ENCODE results near the gene DECR2. TPM values are rescaled to one million over a fixed set of nuclear protein-coding genes. Genes with fewer than 3 reads are reported as not detected.

Gene DECR2
- total RNA-seq, 1 donor from 2014 or later, result 6.7 TPM

- peaks cover 4% of the 10 kb centered on the region for H3K36me3 Mint-ChIP-seq (ENCODE audit: low read depth)
- H3K4me3 Mint-ChIP-seq, result no peak overlapping the region
- no peaks in the 10 kb centered on the region for H3K27me3 Mint-ChIP-seq
- ATAC-seq (ENCODE audit: low read depth) (no peak), DNase-seq (no peak)
- intact Hi-C loops (cut with micrococcal nuclease), result loop anchor here (5.0 kb wide), 1 partner anchor 182 kb away; no protein-coding TSS in a partner anchor
- no peak for TF ChIP-seq CTCF (IDR thresholded peaks at IDR 0.05)
- no peaks in the 10 kb centered on the region for H3K9me3 Mint-ChIP-seq
- ChIA-PET CTCF (no interaction called here), POLR2A (no interaction called here)
- H3K27ac Mint-ChIP-seq, result no peak overlapping the region
- H3K4me1 Mint-ChIP-seq, result peaks cover 10% of the 10 kb centered on the region
Measured at GRCh38 chr16:404971-405486, 3.3 kb downstream of the DECR2 start.

- POLR2A ChIA-PET, result no interaction called here
Measured at GRCh38 chr16:405548-406506, 4.1 kb downstream of the DECR2 start.

GRCh38 chr16:407253-407652 lies 5.6 kb downstream of the DECR2 start:
- no peak for ATAC-seq (ENCODE audit: low read depth)
- Mint-ChIP-seq H3K27ac (no peak overlapping the region), H3K4me3 (no peak overlapping the region), H3K27me3 (no peaks in the 10 kb centered on the region), H3K4me1 (no peaks in the 10 kb centered on the region), H3K9me3 (no peaks in the 10 kb centered on the region), H3K36me3 (ENCODE audit: low read depth) (no peaks in the 10 kb centered on the region)
- CTCF ChIA-PET, result no interaction called here
- intact Hi-C loops (cut with micrococcal nuclease), result no loop called here
- POLR2A ChIA-PET, result no interaction called here
- no peak for TF ChIP-seq CTCF (IDR thresholded peaks at IDR 0.05)
- DNase-seq, result no peak

More at GRCh38 chr16:405548-406506, 4.1 kb downstream of the DECR2 start:
- CTCF ChIA-PET, result no interaction called here
- ATAC-seq (ENCODE audit: low read depth), result no peak
- Mint-ChIP-seq H3K27ac (no peak overlapping the region), H3K36me3 (ENCODE audit: low read depth) (no peaks in the 10 kb centered on the region), H3K4me3 (no peak overlapping the region), H3K27me3 (no peaks in the 10 kb centered on the region), H3K4me1 (peaks cover 2% of the 10 kb centered on the region), H3K9me3 (no peaks in the 10 kb centered on the region)
- no peak for DNase-seq
- intact Hi-C loops (cut with micrococcal nuclease), result no loop called here
- no peak for TF ChIP-seq CTCF (IDR thresholded peaks at IDR 0.05)

GRCh38 chr16:410516-411178 lies 9.0 kb downstream of the DECR2 start:
- DNase-seq (no peak), ATAC-seq (ENCODE audit: low read depth) (no peak)
- intact Hi-C loops (cut with micrococcal nuclease), result no loop called here
- H3K4me3 Mint-ChIP-seq, result no peak overlapping the region
- ChIA-PET POLR2A (no interaction called here), CTCF (no interaction called here)
- no peaks in the 10 kb centered on the region for H3K9me3 Mint-ChIP-seq
- H3K4me1 Mint-ChIP-seq, result no peaks in the 10 kb centered on the region
- no peaks in the 10 kb centered on the region for H3K36me3 Mint-ChIP-seq (ENCODE audit: low read depth)
- no peak overlapping the region for H3K27ac Mint-ChIP-seq
- TF ChIP-seq CTCF (IDR thresholded peaks at IDR 0.05), result no peak
- no peaks in the 10 kb centered on the region for H3K27me3 Mint-ChIP-seq
